VCaP (cell line): ENCODE results near the gene FGF9.

Experiments used
- H3K27ac ChIP-seq: fragments of 450-650 bp; 2 replicates; pipeline ENCODE4 v1.5.1; 2017
- TF ChIP-seq, protein P1 (sequence below): fragments of 450-650 bp; conservative IDR thresholded peaks from 2 replicates; pipeline ENCODE4 v1.5.1; 2017; ENCODE audit warnings: mild to moderate bottlenecking, moderate library complexity

FGF9 gene

GRCh38 chr13:21641629-21642028 is 29.2 kb upstream of the FGF9 start:
- TF ChIP-seq, protein P1, sequence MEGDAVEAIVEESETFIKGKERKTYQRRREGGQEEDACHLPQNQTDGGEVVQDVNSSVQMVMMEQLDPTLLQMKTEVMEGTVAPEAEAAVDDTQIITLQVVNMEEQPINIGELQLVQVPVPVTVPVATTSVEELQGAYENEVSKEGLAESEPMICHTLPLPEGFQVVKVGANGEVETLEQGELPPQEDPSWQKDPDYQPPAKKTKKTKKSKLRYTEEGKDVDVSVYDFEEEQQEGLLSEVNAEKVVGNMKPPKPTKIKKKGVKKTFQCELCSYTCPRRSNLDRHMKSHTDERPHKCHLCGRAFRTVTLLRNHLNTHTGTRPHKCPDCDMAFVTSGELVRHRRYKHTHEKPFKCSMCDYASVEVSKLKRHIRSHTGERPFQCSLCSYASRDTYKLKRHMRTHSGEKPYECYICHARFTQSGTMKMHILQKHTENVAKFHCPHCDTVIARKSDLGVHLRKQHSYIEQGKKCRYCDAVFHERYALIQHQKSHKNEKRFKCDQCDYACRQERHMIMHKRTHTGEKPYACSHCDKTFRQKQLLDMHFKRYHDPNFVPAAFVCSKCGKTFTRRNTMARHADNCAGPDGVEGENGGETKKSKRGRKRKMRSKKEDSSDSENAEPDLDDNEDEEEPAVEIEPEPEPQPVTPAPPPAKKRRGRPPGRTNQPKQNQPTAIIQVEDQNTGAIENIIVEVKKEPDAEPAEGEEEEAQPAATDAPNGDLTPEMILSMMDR, result no peak
- H3K27ac ChIP-seq, result no peak overlapping the region

DNA sequence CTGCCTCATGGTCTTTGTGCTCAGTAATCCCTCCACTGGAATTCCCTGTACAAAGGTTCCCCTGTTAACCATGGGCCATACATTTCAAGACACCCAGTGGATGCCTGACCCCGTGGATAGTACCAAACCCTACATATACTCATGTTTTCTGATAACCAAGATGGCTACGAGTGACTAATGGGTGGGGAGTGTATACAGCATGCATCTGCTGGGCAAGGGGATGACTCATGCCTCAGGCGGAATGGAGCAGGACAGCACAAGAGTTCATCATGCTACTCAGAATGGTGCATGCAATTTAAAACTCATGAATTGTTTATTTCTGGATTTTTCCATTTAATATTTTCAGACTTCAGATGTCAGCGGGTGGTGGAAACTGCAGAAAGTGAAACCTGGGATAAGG is 13.3 kb upstream of the FGF9 start:
- H3K27ac ChIP-seq, result no peak overlapping the region
- TF ChIP-seq, protein P1, result no peak

DNA sequence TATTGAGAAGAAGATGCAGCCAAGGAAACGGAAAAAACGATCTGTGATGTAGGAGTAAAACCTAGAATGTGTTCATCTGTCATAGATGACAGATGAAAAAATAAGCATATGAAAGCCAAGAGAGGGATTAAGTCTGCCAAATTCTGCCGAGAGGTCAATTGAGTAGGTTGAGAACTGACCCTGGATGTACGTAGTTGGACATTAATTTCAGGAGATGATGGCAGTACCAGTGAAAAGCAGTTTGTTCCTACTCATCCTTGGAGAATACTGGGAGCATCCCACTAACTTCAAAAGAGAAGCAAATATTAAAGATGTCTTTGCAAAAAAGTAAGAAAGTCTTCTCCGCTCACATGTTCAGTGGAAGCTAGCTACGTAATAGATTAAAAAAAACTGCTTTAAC is 11.8 kb upstream of the FGF9 start:
- TF ChIP-seq, protein P1, result no peak
- no peak overlapping the region for H3K27ac ChIP-seq

DNA sequence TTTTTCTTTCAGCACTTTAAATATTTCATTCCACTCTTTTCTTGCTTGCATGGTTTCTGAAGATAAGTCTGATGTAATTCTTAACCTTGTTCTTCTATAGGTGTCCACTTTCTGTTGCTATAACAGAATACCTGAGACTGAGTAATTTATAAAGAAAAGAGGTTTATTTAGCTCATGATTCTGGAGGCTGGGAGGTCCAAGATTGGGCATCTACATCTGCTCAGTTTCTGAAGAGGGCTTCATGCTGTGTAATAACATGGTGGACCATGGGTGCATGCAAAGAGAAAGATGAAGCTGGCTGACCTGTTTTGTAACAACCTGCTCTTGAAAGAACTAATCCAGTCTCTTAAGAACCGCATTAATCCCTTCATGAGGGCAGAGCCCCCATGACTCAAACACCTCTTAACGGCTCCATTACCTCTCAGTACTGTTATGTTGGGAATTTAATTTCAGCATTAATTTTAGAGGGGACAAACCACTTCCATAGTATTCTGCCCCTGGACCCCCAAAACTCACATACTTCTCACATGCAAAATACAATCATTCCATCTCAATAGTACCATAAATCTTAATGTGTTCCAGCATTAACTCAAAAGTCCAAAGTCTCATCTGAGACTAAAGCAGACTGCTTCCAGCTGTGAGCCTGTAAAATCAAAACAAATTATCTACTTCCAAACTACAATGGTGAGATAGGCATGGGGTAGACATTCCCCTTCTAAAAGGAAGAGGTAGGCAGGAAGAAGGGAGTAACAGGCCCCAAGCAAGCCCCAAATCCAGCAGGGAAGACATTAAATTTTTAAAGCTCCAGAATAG is 9.6 kb upstream of the FGF9 start:
- TF ChIP-seq, protein P1, result no peak
- no peak overlapping the region for H3K27ac ChIP-seq

- TF ChIP-seq, protein P1, result no peak
- H3K27ac ChIP-seq, result no peak overlapping the region
Measured at GRCh38 chr13:21663197-21663596, 7.7 kb upstream of the FGF9 start.

- TF ChIP-seq, protein P1, result no peak
- no peak overlapping the region for H3K27ac ChIP-seq
Measured at GRCh38 chr13:21668732-21669275, 2.1 kb upstream of the FGF9 start.

- H3K27ac ChIP-seq, result no peak overlapping the region
- TF ChIP-seq, protein P1, result no peak; the same call in 1 of the 2 replicates
Measured at GRCh38 chr13:21670006-21670882, 629 bp upstream of the FGF9 start.
